Germinal center (tissue), 1 donor: ENCODE measurements around the gene SHBG.
"Not testable (repeated sequence)": the region's sequence is repeated elsewhere in the genome, so short reads cannot be mapped to it uniquely, and the experiment has no call there.

ENCODE experiments used
- DNase-seq: peaks from one replicate; pipeline ENCODE4 v3.0.0; 2012; ENCODE audit warnings: mixed read lengths, low spot score

The SHBG gene

GRCh38 chr17:7611635-7612293 lies 18.2 kb upstream of the SHBG start:
- no peak for DNase-seq

- DNase-seq, result no peak
Measured at GRCh38 chr17:7612294-7612640, 17.7 kb upstream of the SHBG start.

- no peak for DNase-seq
Measured at GRCh38 chr17:7613769-7614424, 16.0 kb upstream of the SHBG start.

- peak; percentile 100 for DNase-seq
Measured at GRCh38 chr17:7614425-7615264, 15.3 kb upstream of the SHBG start, which contains the start of gene FXR2. TSS of gene FXR2 (minus strand) at chr17:7614897. CDS start at chr17:7614532, 365 bp downstream.

GRCh38 chr17:7615265-7615747 lies 14.6 kb upstream of the SHBG start:
- DNase-seq, result no peak

- DNase-seq, result no peak
Measured at GRCh38 chr17:7618608-7619007, 11.3 kb upstream of the SHBG start.

GRCh38 chr17:7620835-7621234 lies 9.1 kb upstream of the SHBG start:
- DNase-seq, result no peak

- no peak for DNase-seq
Measured at GRCh38 chr17:7623661-7624060, 6.3 kb upstream of the SHBG start.

GRCh38 chr17:7625749-7626148 lies 4.2 kb upstream of the SHBG start:
- not testable (repeated sequence) for DNase-seq

- DNase-seq, result no peak
Measured at GRCh38 chr17:7626307-7626706, 3.6 kb upstream of the SHBG start.

- no peak for DNase-seq
Measured at GRCh38 chr17:7626956-7627249, 3.0 kb upstream of the SHBG start.

GRCh38 chr17:7627250-7628121 lies 2.4 kb upstream of the SHBG start, which contains the start of gene SAT2:
TSS of gene SAT2 (minus strand) at chr17:7627821. CDS start at chr17:7627635, 186 bp downstream.
- peak; percentile 99 for DNase-seq

GRCh38 chr17:7631398-7632380 lies 1.8 kb downstream of the SHBG start:
- DNase-seq, result no peak

- DNase-seq, result peak; percentile 55
Measured at GRCh38 chr17:7632492-7632894, 2.6 kb downstream of the SHBG start.

- DNase-seq, result no peak
Measured at GRCh38 chr17:7633093-7633492, 3.2 kb downstream of the SHBG start.

- DNase-seq, result no peak
Measured at GRCh38 chr17:7634384-7634783, 4.4 kb downstream of the SHBG start.

GRCh38 chr17:7636163-7636562 lies 6.2 kb downstream of the SHBG start:
- DNase-seq, result no peak

- no peak for DNase-seq
Measured at GRCh38 chr17:7640783-7641182, 10.8 kb downstream of the SHBG start.

- DNase-seq, result not testable (repeated sequence)
Measured at GRCh38 chr17:7641635-7642034, 11.7 kb downstream of the SHBG start.

GRCh38 chr17:7644775-7645174 lies 14.8 kb downstream of the SHBG start:
- peak; percentile 42 for DNase-seq

GRCh38 chr17:7646457-7646856 lies 16.5 kb downstream of the SHBG start:
- peak; percentile 0 for DNase-seq
